Left colon (tissue), 2 donors: Measurements from ENCODE around the gene SCFD2. TPM values are rescaled to one million over a fixed set of nuclear protein-coding genes. Genes with fewer than 3 reads are reported as not detected.

Experiments
- ATAC-seq: fragments of 200-7000 bp; cut with Tn5 transposase; one replicate; pipeline ENCODE4 v1.9.1; 2020; ENCODE audit warnings: mild to moderate bottlenecking, moderate library complexity
- DNase-seq, 2 donors: peaks; one replicate each; pipeline ENCODE4 v3.0.0-alpha.2; 2020
- intact Hi-C, 2 donors: fragments of 100-400 bp; cut with DNase I in 1 of 2; cut with micrococcal nuclease in 1 of 2; formaldehyde crosslinking; loops; one replicate each; pipeline versions ENCODE4 v1.11.2 to v1.14.0; 2022; cut with DNase I, micrococcal nuclease
- total RNA-seq, 2 donors: library from RNA; stranded (reverse); fragmentation: NEBNext Ultra II Directional; extraction: Animal tissue kit (Norgen Biotek cat#: 25700); gene quantifications; one replicate each; pipeline ENCODE4 v1.2.1, GENCODE V29; 2021
- donor health status: DM: no; HTN: no; CAD: no.
- donor health status: DM: yes; HTN: yes; CAD: no.

SCFD2 gene
- total RNA-seq, 2 donors from 2014 or later: 11.1 to 15.8 TPM

- intact Hi-C loops: no loop called here
- ATAC-seq: no peak
- DNase-seq: no peak
Observed at GRCh38 chr4:52964011-52964410, 401.9 kb downstream of the SCFD2 start.

GRCh38 chr4:52962721-52963120, 403.1 kb downstream of the SCFD2 start:
- ATAC-seq (no peak), DNase-seq (no peak)
- intact Hi-C loops: no loop called here

GRCh38 chr4:52961666-52962412, 404.0 kb downstream of the SCFD2 start:
- intact Hi-C loops: no loop called here
- no peak for ATAC-seq
- no peak for DNase-seq

- DNase-seq: no peak
- no peak for ATAC-seq
- intact Hi-C loops: no loop called here
Observed at GRCh38 chr4:52959541-52959940, 406.3 kb downstream of the SCFD2 start.

- DNase-seq (no peak), ATAC-seq (peak; percentile 18)
- intact Hi-C loops: no loop called here
Observed at GRCh38 chr4:52957835-52958631, 407.8 kb downstream of the SCFD2 start.

- peak; percentile 10 to 29 for DNase-seq
- ATAC-seq: peak; percentile 84
- intact Hi-C loops: no loop called here
Observed at GRCh38 chr4:52957220-52957686, 408.6 kb downstream of the SCFD2 start.

GRCh38 chr4:52956691-52957090, 409.2 kb downstream of the SCFD2 start:
- ATAC-seq: no peak
- intact Hi-C loops: no loop called here
- DNase-seq: no peak

- intact Hi-C loops: no loop called here
- ATAC-seq (peak; percentile 25), DNase-seq (no peak)
Observed at GRCh38 chr4:52954560-52955170, 411.2 kb downstream of the SCFD2 start.

- ATAC-seq: no peak
- intact Hi-C loops: no loop called here
- no peak for DNase-seq
Observed at GRCh38 chr4:52952540-52952939, 413.3 kb downstream of the SCFD2 start.

GRCh38 chr4:52951016-52951415, 414.8 kb downstream of the SCFD2 start:
- DNase-seq: no peak
- intact Hi-C loops: no loop called here

GRCh38 chr4:52950226-52950625, 415.6 kb downstream of the SCFD2 start:
- intact Hi-C loops: no loop called here
- ATAC-seq: no peak
- DNase-seq: no peak

More at GRCh38 chr4:52951016-52951415, 414.8 kb downstream of the SCFD2 start:
- ATAC-seq: no peak

GRCh38 chr4:52949336-52949735, 416.5 kb downstream of the SCFD2 start:
- ATAC-seq (no peak), DNase-seq (no peak)
- intact Hi-C loops: no loop called here

GRCh38 chr4:52948057-52948423, 417.8 kb downstream of the SCFD2 start:
- intact Hi-C loops: no loop called here
- ATAC-seq: no peak
- no peak for DNase-seq

- ATAC-seq: no peak
- intact Hi-C loops: no loop called here
- DNase-seq: no peak
Observed at GRCh38 chr4:52947401-52948056, 418.3 kb downstream of the SCFD2 start.

GRCh38 chr4:52946855-52947254, 419.0 kb downstream of the SCFD2 start:
- intact Hi-C loops: no loop called here
- no peak for ATAC-seq

GRCh38 chr4:52945982-52946381, 419.9 kb downstream of the SCFD2 start:
- intact Hi-C loops: no loop called here
- DNase-seq (no peak), ATAC-seq (no peak)

More at GRCh38 chr4:52946855-52947254, 419.0 kb downstream of the SCFD2 start:
- no peak for DNase-seq

- no peak for DNase-seq
- ATAC-seq: no peak
- intact Hi-C loops: no loop called here
Observed at GRCh38 chr4:52945326-52945898, 420.4 kb downstream of the SCFD2 start.

- ATAC-seq (no peak), DNase-seq (no peak)
- intact Hi-C loops: no loop called here
Observed at GRCh38 chr4:52943677-52944076, 422.2 kb downstream of the SCFD2 start.

GRCh38 chr4:52942936-52943335, 422.9 kb downstream of the SCFD2 start:
- no peak for DNase-seq
- intact Hi-C loops: no loop called here
- ATAC-seq: no peak
